Fibroblast of skin of right biceps (primary cell): ENCODE data around the gene PRMT3.
A peak's percentile ranks its signal among the peaks of the same experiment; 100 is the strongest.
"Not testable (repeated sequence)": the region's sequence is repeated elsewhere in the genome, so short reads cannot be mapped to it uniquely, and the experiment has no call there.

Experiments used
- DNase-seq: peaks from one replicate; pipeline ENCODE4 v3.0.0-alpha.2; 2013

PRMT3 gene

DNA sequence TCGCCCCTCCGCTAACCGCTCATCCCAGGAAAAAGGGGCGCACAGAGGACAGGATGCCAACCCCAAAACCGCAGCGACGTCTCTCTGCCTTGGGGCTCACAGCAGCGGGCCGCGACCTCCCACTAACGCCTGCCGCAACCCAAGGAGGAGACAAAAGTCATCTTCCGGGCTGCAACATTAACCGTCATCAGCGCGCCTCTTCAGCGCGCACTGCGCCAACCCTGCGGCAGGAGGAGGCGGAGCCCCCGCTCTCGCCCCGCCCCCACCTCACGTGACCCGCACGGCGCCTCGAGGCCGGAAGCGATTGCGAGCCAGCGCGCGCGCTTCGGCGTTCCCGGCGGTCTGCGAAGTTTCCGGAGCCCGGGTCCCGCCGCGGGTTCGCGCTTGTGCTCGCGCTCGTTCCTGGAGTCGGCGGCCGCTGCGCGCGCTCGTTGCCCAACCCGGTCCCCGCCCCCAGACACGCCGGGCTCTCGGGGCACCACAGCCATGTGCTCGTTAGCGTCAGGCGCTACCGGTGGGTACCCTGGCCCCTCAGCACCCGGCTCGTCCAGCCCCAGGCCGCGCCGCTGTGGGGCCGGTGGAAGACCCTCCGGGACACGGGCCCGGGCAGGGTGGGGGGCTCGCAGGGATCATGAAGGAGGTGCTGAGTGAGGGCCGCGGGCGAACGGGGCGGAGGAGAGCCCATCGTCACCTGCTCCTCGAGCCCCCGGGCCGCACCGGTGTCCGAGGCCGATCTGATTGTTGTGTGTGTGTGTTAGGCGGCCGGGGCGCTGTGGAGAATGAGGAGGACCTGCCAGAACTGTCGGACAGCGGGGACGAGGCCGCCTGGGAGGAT, at the start of gene PRMT3:
Gene PRMT3, plus strand, starts transcription at position 456 of the 835 bp plus-strand sequence. Its CDS starts 31 bp downstream, at position 487.
- peak; percentile 95 for DNase-seq

DNA sequence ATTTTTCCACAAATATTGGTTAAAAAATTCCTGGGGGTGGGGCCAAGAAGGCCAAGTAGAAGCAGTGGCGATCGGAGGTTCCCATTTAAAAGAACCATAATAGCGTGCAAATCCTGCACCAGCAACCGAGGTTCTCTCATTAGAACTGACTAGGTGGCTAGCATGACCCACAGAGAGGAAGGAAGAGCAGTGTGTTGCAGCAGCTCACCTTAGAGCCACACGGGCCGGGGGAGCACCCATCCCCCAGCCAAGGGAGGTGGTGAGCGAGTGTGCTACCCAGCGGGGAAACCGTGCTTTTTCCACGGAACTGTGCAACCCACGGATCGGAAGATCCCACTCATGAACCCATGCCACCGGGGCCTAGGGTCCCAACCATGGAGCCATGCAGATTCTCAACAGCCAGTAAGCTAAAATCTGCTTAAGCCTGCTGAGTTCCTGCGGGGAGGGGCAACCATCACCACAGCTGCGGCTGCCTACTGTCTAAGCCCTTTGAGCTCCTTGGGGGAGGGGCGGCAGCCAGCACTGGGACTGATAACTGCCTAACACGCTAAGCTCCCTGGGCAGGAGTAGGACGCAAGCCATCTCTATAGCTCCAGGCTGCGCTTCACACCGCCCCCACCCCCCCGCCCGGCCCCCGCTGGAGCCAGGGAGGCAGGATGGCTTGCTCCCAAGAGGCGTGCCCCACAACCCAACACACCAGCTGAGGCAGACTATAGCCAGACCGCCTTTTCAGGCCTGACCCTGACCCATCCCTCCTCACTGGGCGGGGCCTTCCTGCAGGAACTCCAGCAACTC, 45.0 kb upstream of the PRMT3 start:
- no peak for DNase-seq

DNA sequence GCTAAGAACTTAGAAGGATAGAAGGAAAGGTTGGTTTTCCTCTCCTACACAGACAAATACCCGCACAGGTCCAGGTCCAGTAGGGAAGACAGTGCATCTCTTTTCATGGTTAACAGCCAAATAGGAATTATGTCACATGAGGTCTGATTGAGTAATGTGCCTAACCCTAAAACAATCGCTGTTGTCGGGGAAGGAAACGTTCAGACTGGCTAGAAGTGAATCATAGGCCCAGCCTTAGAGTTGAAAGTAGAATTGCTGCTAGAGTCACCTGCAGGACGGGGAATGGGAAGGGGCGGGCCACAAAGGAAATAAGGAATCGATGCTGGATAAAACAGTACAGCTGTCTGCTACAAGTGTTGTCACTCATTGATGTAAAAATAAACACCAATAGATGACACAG, 36.4 kb upstream of the PRMT3 start:
- DNase-seq: no peak

DNA sequence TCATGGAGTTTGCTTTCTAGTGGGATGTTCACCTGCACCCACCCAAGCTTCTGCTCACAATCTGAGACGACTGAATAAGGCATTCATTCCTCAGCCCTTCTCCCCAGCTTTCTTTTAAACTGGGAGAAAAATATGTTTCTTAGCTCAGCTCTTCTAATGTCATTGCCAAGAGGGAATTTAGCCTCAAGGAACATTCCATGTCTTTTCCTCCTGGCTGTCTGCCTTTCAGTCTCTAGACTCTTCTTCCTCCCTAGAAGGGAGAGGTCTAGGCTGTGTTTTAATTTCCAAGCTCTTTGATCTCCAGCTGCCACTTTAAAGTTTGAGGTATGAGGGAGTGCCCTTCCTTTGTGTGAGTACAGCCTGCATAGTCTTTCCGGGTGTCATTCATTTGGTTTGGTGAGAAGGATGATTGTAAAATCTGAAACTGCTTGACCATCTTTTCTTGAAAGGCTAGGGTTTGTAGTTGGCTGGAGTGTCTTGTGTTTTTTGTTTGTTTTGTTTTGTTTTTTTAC, 35.7 kb upstream of the PRMT3 start:
- no peak for DNase-seq

DNA sequence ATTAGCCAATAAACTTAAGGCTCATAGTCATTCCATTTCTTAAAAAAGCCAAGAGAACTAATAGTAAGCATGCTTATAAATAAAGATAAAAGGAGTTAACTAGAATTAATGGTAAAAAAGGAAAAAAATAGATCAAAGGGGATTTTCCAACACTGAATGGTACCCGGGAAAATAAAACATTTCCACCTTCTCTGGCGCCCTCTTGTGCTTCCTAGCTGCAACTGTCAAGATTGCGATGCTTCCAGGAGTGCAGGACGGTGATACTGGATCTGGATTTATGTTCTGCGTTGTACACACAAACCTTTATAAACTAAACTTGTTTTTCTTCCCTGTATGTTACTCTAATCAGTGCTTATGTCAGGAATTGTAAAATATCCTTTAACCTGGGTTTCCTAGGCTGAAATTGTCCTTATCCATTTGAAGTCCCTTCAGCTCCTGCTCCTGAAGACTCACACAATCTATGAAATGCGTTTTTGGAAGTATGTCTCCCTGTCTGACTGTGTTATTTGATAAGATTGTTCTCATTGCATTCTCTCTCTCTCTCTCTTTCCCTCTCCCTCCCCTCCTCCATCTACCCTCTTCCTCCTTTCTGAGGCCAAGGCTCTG, 33.6 kb upstream of the PRMT3 start:
- DNase-seq: peak; percentile 32

DNA sequence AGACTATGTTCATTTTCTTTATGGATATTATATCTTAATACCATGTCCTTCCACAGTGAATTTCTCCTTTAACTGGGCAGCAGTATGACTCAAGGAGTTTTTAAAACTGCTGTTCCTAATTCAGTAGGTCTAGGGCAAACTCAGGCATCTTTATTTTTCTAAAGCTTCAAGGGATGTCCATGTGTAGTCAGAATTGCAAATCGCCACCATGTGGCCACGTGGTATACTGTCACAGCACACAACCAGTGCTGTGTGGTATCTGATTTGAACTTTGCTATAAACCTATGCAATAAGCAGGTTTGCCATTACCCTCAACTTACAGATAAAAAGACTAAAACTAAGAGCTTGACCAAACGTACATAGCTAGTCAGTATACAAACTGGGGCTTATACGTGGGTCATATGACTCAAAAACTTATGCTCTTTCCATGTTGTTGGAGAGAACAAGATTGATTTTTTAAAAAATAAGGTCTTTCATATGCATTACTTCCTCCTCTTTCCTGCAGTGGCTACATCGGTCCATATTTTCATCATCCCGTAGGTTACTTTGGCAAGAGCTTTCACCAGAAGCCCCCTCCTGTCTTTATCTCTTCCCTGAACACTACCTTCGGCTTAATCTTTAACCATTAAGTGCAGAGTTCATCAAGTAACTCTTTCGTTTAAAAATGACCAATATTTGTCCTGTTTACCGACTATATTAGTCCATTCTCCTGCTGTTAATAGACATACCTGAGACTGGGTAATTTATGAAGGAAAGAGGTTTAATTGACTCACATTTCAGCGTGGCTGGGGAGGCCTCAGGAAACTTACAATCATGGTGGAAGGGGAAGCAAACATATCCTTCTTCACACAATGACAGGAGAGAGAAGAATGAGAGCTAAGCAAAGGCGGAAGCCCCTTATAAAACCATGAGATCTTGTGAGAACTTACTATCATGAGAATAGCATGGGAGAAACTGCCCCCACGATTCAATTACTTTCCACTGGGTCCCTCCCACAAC, 32.0 kb upstream of the PRMT3 start:
- no peak for DNase-seq

DNA sequence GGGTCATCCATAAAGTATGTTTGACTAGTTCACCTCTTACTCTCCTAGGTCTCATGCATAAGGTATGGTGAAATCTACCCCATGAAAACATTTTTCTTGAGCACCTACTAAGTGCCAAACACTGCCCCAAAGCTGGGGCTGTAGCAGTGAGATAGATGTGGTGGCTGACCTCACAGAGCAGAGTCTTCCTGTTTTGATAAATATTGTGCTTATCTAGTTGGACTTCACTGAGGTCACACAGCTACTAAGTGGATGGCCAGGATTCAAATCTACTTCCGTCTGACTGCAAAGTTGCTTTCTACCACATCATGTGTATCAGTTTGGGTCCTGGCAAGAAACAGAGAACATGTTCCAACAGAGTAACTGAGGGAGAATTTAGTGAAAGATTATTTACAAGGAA, 30.4 kb upstream of the PRMT3 start:
- DNase-seq: no peak

DNA sequence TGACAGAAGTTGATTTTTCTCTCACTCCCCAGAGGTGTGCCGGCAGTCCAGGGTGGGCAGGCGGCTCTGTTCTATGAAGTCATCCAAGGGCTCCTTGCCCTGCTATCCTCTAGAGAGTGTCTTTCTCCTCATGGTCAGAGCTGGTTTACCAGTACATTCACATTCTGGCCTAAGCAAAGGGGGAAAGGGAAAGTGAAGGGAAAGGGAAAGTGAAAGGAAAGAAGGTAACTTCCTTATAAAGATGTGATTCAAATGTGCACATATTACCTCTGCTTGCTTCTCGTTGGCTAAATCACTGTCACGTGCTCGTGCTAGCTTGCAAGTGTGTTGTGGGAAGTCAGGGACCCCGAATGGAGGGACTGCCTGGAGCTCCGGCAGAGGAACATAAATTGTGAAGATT, 26.9 kb upstream of the PRMT3 start:
- DNase-seq: peak; percentile 22

DNA sequence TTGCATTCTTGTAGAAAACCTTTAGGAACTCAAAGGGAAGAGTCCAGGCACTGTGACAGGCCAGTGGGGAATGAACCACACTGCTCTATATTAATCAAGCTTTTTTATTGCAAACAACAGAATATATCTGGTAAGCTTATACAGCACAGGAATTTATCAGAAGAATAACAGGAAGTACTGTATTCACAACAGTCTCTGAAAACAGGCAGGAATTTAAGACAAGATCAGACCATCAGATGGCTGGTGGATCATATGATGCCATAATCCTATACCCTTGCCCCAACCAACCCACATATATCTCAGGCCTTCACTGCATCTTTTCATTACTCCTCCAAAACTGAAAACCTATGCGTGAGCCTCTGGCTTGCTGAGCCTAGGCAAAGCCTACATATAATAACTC, 25.0 kb upstream of the PRMT3 start:
- DNase-seq: no peak

DNA sequence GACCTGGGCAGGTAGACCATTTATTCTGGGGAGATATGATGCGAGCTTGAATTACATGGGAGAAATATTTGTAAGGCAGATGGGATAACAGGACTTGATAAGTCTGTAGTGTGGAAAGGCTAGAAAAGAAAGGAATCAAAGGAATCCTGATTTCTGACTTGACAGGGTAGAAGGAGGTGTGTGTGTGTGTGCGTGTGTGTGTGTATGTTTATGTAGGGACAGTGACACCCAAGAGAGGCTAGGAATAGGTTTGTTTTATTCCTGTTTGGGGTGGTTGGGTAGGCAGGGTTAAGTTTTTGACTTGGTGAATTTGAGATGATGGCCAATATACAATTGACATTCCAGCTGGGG, 24.4 kb upstream of the PRMT3 start:
- DNase-seq: no peak

DNA sequence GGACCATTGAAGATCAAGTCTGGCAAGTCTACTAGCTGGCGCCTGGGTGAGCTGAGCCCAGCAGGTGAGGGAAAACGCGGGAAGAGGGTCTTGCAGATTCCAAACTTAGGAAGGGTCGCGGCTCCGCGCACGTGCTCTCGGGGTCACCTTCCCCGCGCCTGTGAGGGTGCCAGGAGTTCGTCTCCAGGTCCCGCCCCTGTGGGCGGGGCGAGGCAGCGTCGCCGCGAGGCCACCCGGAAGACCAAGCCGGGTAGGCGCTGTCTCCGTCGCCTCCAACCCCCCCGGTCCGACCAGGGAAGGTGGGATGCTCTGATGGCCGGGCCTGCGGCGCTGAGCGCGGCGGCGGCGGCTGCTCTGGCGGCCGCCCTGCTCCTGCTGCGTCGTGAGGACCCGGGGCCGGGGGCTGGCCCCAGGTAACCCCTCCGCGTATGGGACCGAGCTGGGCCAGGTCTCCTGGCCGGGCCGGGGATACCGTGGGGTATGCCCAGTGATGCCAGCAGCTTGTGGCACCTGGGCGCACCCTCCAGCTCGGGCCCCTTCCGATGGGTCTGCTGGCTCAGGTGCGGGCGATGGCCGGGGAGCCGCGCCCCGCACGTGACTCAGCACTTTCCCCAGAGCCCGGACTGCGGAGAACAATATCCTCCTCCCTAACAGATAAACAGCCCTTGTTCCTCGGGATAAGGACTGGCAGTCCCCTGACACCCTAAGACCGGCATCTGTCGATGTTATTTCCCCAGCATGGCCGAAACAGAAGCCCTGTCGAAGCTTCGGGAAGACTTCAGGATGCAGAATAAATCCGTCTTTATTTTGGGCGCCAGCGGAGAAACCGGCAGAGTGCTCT, 23.8 kb upstream of the PRMT3 start, which contains the start of gene HTATIP2:
Gene HTATIP2, plus strand, starts transcription at position 215 of the 841 bp plus-strand sequence. Its CDS starts 524 bp downstream, at position 739.
- DNase-seq: peak; percentile 60

DNA sequence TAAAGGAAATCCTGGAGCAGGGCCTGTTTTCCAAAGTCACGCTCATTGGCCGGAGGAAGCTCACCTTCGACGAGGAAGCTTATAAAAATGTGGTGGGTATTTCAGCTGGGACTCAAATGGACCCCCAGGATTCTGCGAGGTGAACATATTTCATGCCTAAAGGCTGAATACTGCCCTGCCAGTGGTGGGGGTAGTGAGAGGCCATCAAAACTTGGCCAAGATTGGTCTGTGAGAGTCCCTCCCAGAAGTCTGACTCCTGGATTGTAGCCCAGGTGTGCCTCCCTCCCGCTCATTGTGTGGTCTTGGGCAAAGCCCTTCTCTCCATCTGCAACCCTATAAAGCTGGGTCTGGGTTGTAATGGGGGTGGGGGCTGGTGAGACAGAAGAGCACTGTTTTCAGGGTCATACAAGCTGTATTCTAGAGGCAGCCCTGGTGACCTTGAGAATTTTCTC, 23.1 kb upstream of the PRMT3 start:
- peak; percentile 22 for DNase-seq

DNA sequence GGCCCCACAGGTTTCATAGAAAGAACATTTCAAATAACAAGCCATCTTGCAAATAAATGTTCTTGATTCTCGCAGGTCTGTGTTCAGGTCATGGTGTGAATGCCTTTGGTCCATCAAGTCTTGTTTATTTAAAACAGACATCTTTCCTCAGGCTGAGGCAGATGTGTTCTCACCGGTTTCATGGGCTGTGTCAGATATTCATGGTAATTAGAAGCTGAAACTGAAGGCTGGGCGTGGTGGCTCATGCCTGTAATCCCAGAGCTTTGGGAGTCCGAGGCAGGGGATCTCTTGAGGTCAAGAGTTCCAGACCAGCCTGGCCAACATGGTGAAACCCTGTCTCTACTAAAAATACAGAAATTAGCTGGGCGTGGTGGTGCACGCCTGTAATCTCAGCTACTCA, 22.1 kb upstream of the PRMT3 start:
- not testable (repeated sequence) for DNase-seq

DNA sequence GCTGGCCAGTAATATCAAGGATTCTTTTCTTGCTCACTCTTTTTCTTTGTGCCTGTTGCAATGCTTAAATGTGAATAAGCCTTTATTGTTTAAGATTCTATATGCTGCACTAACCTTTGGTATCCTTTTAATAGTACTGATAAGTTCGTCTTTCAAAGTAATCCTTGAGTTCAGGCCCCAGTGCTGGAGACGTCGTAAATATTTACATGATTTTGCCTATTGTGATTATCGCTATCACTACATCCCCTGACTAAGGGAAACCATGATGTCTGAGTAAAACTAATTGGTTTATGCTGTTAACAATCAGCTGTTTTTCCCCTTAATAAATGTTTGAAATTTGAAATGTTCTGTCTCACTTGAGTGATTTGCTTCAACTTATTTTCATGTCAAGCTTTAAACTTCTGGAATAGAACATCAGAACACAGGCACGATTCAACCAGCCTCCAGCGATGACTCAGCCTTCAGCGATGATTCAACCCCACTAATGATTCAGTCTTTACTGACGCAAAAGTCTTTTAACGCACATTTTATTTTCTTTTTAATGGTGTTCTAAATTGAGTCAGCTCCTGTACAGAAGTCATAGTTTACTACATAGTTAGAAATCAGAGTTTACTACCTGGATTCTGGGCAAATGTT, 20.1 kb upstream of the PRMT3 start:
- peak; percentile 92 for DNase-seq

DNA sequence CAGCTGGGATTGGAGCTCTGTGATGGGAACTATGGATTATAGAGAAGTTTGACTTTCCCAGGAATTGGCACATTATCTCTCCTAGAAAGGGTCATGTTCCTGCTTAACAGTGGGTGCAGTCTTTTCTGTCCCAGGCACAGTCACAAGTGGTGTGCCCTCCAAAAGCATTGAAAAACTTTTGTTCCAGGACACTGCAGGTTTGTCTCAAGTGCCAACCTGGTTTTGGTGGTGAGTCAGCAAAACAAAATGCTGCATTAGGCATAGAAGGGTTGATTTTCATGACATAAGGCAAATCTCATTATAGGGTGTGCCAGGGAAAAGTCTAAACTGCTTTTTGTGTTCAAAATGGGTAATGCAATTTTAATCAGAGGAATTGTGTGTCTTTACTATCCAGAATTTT, 19.1 kb upstream of the PRMT3 start:
- no peak for DNase-seq

DNA sequence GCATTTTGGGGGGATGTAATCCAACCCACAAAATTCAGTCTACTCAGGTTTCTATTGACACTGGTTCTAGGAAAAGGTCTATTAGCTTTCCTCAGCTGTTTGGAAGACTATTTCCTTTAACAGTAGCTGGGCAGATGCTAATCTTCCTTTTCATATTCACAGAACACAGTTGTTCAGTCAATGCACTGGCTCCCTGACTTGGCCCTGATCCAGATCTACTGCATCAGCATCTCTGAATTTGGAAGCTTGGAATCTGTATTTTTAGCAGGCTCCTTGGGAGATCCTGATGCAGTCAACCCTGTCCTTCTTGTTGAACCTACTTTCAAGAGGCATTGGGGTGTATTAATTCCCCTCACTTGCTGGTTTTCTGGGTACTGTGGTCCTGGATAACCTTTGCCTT, 17.7 kb upstream of the PRMT3 start:
- DNase-seq: no peak

DNA sequence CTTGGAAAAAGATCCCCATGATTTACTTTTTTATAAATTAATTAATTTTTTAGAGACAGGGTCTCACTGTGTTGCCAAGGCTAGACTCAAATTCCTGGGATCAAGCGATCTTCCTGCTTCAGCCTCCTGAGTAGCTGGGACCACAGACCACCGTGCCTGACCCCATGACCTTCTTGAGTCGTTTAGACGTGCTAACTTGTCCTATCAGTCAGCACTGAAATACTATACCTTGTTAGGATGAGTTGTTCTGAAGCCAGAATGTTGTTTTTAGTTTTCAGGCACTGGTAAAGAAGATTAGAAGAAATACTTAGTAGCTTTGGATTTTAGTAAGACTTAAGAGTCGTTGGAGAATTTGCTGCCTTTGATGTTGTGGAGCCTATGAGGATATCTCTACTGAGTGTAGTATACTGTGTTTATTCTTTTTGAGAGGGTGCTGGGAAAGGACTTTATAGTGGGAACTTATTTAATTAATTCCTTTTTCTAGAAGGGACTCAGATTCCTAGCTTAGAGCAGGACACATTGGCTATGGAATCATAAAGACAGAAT, 15.4 kb upstream of the PRMT3 start:
- DNase-seq: no peak

DNA sequence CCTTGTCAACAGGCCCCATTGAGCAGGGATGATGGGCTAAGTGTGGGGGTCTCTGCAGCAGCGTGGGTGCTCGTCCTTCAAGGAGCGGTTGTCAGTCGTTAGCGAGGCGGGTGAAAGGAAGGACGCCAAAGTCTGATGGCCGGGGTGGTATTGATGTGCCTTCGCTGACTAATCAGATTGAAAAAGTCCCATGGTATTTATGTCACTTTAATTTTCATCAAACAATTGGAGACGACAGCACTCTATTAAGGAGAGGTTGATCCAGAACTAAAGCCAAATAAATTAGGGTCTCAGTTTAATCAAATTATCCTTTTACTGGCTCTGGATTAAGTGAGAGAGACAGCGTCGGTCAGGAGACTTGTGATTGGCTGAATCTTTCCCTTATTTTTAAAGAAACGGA, 14.4 kb upstream of the PRMT3 start:
- no peak for DNase-seq

DNA sequence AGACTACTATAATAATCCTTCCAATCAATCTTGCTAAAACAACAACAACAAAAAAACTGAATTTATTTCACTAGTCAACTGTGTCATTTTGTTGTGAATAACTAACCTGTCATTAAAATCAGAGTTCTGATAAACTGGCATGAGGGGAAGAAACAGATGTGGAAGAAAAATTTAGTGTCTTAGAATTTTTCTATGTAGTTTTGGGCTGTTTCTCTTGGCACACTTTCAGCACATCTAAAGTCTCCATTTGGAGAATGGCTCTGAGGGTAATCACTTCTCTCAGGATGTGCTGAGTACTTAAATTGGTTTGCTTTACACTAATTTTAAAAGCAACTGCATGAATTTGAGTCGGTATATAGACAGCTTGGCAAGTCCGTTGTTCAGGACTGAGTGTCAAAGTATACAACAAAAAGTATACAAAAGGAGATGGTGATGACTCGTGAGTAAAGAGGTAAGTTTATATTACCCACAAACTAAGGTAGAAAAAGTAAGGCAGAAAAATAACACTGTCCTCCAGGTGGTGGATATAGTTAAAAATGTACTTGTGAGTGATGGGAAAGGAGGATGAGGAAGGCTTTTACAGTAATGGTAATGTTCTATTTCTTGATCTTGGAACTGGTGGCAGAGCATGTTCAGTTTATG, 13.8 kb upstream of the PRMT3 start:
- DNase-seq: no peak
